Breast epithelium (tissue), 3 donors: Measurements from ENCODE around the gene CTSO.

Source experiments
- CTCF ChIP-seq, 3 donors: fragments of 450-650 bp; IDR thresholded peaks; one replicate each; pipeline ENCODE4 v1.5.1; 2016 to 2017; ENCODE audit warnings: antibody characterized with exemption in 3 of 3, mild to moderate bottlenecking in 3 of 3, moderate library complexity in 3 of 3
- POLR2A ChIP-seq: fragments of 450-650 bp; IDR thresholded peaks from one replicate; pipeline ENCODE4 v1.6.1; 2016; ENCODE audit warnings: antibody characterized with exemption, mild to moderate bottlenecking, moderate library complexity
- POLR2AphosphoS5 ChIP-seq, 3 donors: sonication (generic); formaldehyde crosslinking; IDR thresholded peaks; one replicate each; pipeline ENCODE4 v1.6.1; 2017; ENCODE audit warnings: antibody characterized with exemption in 3 of 3

GRCh38 chr4:155911905-155912304 lies 41.8 kb downstream of the CTSO start:
- TF ChIP-seq CTCF (IDR thresholded peaks at IDR 0.05) (no peak), POLR2A (no peak), POLR2AphosphoS5 (IDR thresholded peaks at IDR 0.05) (no peak)
